NCI-H2081 (cell line): ENCODE results near the gene UQCRHL.
A peak's percentile ranks its signal among the peaks of the same experiment; 100 is the strongest.

ENCODE experiments used
- DNase-seq, 2 experiments: peaks; one replicate each; lab custom pipeline; 2025; lab: John Stamatoyannopoulos, UW

UQCRHL gene

DNA sequence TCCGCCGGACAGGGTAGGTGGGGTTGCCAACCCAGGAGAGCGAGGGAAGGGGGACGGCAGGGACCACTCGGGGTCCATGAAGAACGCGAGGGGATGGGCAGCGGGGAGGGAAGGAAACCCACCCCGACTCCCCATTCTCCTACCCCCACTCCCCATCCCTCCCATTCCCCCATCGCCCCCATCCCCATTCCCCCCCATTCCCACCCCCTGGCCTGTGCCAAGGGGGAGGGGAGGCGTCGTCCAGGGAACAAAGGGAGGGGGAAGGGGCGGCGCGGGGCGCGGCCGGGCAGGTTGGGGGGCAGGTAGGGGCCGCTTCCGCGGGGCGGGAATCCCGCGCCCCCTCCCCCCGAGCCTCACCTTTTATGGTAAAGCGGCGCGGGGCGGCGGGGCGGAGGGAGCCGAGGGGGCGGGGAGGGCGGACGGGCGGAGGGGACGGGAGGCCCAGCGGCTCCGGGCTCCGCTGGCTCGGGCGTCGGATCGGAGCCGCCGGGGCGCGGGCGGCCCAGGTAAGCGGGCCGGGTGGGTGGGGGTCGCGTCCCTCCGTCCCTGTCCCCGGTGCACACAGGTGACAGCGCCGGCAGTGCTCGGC, 49.0 kb downstream of the UQCRHL start, which contains the start of gene FBLIM1:
FBLIM1 (plus strand) TSS at position 453 of the 589 bp plus-strand sequence. CDS start 6,189 bp downstream, outside the sequence.
- DNase-seq: peak; percentile 66 to 74

DNA sequence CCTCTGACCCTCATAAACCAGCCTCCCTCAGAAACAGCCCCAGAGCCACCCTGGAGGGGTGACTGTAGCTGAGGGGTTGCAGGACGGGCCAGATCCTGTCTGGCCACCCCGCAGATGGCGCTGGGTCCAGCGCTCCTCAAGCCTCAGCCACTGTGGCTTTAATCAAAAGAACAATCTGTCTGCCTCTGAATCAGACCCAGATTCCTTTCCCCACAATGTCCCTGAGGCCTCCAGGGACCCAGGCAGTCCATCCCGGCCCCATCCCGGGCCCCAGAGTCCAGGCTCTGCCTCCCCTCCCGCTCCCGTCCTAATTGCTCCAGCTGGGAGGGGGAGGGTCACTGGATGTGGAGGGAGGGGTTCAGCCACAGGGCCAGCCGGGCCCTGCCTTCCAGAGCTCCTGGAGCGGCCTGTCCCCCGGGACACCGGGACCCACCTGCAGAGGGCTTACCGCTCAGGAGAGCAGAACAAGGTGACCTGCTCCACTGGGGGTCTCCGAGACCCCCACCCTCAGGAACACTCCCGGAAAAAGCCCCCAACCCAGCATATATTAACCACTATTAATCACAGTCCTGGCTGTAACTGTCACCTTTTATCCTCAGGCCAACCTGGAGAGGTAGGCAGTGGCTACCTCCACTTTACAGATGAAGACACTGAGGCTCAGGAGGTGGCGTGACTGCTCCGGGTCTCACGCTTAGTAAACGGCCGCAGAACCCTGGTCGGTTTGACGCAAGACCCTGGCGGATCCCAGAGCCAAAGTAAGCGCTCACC, 49.7 kb downstream of the UQCRHL start:
- peak in 1 of 2 experiments; percentile 20 for DNase-seq
